Measurements from ENCODE around the gene MYH7B. TPM values are rescaled to one million over a fixed set of nuclear protein-coding genes. Genes with fewer than 3 reads are reported as not detected.

The MYH7B gene
- polyA plus RNA-seq, 4 donors = 0.52 to 2.2 (median 0.89) TPM; not detected in 1

- H3K4me1 ChIP-seq (ENCODE audit: control insufficient read depth in 3 of 3, insufficient read depth in 2 of 3, low read depth in 1 of 3, low read length in 2 of 3) = peaks cover 0 to 8% (median 0%) of the 10 kb centered on the region in 3 donors
- WGBS, 3 donors = 68 to 72% (median 68%) methylated on average over 15 of the region's 15 CpGs
- no peak overlapping the region for H3K4me3 ChIP-seq (ENCODE audit: low read depth in 1 of 3, low read length in 3 of 3)
- H3K36me3 ChIP-seq (ENCODE audit: control insufficient read depth in 3 of 3, insufficient read depth in 2 of 3, low read depth in 1 of 3, low read length in 3 of 3) = peaks cover 0 to 14% (median 2%) of the 10 kb centered on the region in 3 donors
- H3K9me3 ChIP-seq (ENCODE audit: control insufficient read depth in 2 of 2, insufficient read depth in 1 of 2, low read depth in 1 of 2, low read length in 1 of 2) = no peaks in the 10 kb centered on the region
- H3K27me3 ChIP-seq (ENCODE audit: control insufficient read depth in 3 of 3, insufficient read depth in 3 of 3, low read length in 3 of 3) = peaks cover 0 to 41% (median 3%) of the 10 kb centered on the region in 3 donors
- H3K27ac ChIP-seq (ENCODE audit: low read depth in 1 of 3, low read length in 2 of 3) = no peak overlapping the region
- FAIRE-seq = no peak
- no peak for DNase-seq
Observed at GRCh38 chr20:34987288-34988190, 31.9 kb downstream of the MYH7B start.

GRCh38 chr20:34988191-34988540 is 32.5 kb downstream of the MYH7B start:
- Histone ChIP-seq H3K27me3 (ENCODE audit: control insufficient read depth in 3 of 3, insufficient read depth in 3 of 3, low read length in 3 of 3) (peaks cover 0 to 36% (median 3%) of the 10 kb centered on the region in 3 donors), H3K4me3 (ENCODE audit: low read depth in 1 of 3, low read length in 3 of 3) (no peak overlapping the region), H3K9me3 (ENCODE audit: control insufficient read depth in 2 of 2, insufficient read depth in 1 of 2, low read depth in 1 of 2, low read length in 1 of 2) (no peaks in the 10 kb centered on the region), H3K27ac (ENCODE audit: low read depth in 1 of 3, low read length in 2 of 3) (no peak overlapping the region), H3K36me3 (ENCODE audit: control insufficient read depth in 3 of 3, insufficient read depth in 2 of 3, low read depth in 1 of 3, low read length in 3 of 3) (peaks cover 0 to 20% (median 2%) of the 10 kb centered on the region in 3 donors), H3K4me1 (ENCODE audit: control insufficient read depth in 3 of 3, insufficient read depth in 2 of 3, low read depth in 1 of 3, low read length in 2 of 3) (peaks cover 0 to 8% (median 0%) of the 10 kb centered on the region in 3 donors)
- 69 to 82% (median 79%) methylated on average over 12 of the region's 12 CpGs for WGBS, 3 donors
- no peak for DNase-seq
- no peak for FAIRE-seq

GRCh38 chr20:34989118-34989517 is 33.5 kb downstream of the MYH7B start:
- no peak for FAIRE-seq
- no peak overlapping the region for H3K4me3 ChIP-seq (ENCODE audit: low read depth in 1 of 3, low read length in 3 of 3)
- H3K27ac ChIP-seq (ENCODE audit: low read depth in 1 of 3, low read length in 2 of 3) = no peak overlapping the region
- H3K9me3 ChIP-seq (ENCODE audit: control insufficient read depth in 2 of 2, insufficient read depth in 1 of 2, low read depth in 1 of 2, low read length in 1 of 2) = no peaks in the 10 kb centered on the region
- H3K27me3 ChIP-seq (ENCODE audit: control insufficient read depth in 3 of 3, insufficient read depth in 3 of 3, low read length in 3 of 3) = peaks cover 0 to 27% (median 0%) of the 10 kb centered on the region in 3 donors
- 88 to 94% (median 92%) methylated on average over 4 of the region's 4 CpGs for WGBS, 3 donors
- no peak for DNase-seq
- H3K4me1 ChIP-seq (ENCODE audit: control insufficient read depth in 3 of 3, insufficient read depth in 2 of 3, low read depth in 1 of 3, low read length in 2 of 3) = peaks cover 0 to 3% (median 0%) of the 10 kb centered on the region in 3 donors
- H3K36me3 ChIP-seq (ENCODE audit: control insufficient read depth in 3 of 3, insufficient read depth in 2 of 3, low read depth in 1 of 3, low read length in 3 of 3) = peaks cover 0 to 29% (median 2%) of the 10 kb centered on the region in 3 donors

GRCh38 chr20:34989670-34990069 is 34.0 kb downstream of the MYH7B start:
- FAIRE-seq (no peak), DNase-seq (no peak)
- H3K4me1 ChIP-seq (ENCODE audit: control insufficient read depth in 3 of 3, insufficient read depth in 2 of 3, low read depth in 1 of 3, low read length in 2 of 3) = peaks cover 0 to 5% (median 3%) of the 10 kb centered on the region in 3 donors
- peaks cover 0 to 21% (median 0%) of the 10 kb centered on the region in 3 donors for H3K27me3 ChIP-seq (ENCODE audit: control insufficient read depth in 3 of 3, insufficient read depth in 3 of 3, low read length in 3 of 3)
- H3K9me3 ChIP-seq (ENCODE audit: control insufficient read depth in 2 of 2, insufficient read depth in 1 of 2, low read depth in 1 of 2, low read length in 1 of 2) = no peaks in the 10 kb centered on the region
- H3K36me3 ChIP-seq (ENCODE audit: control insufficient read depth in 3 of 3, insufficient read depth in 2 of 3, low read depth in 1 of 3, low read length in 3 of 3) = peaks cover 0 to 35% (median 2%) of the 10 kb centered on the region in 3 donors
- no peak overlapping the region for H3K4me3 ChIP-seq (ENCODE audit: low read depth in 1 of 3, low read length in 3 of 3)
- no peak overlapping the region for H3K27ac ChIP-seq (ENCODE audit: low read depth in 1 of 3, low read length in 2 of 3)
- 86 to 92% (median 90%) methylated on average over 14 of the region's 14 CpGs for WGBS, 3 donors

- WGBS, 3 donors = 72 to 92% (median 85%) methylated on average over 11 of the region's 11 CpGs
Observed at GRCh38 chr20:34990231-34990630, 34.6 kb downstream of the MYH7B start.

GRCh38 chr20:34990661-34991214 is 35.1 kb downstream of the MYH7B start:
- peaks cover 2 to 45% (median 2%) of the 10 kb centered on the region in 3 donors for H3K36me3 ChIP-seq (ENCODE audit: control insufficient read depth in 3 of 3, insufficient read depth in 2 of 3, low read depth in 1 of 3, low read length in 3 of 3)
- DNase-seq (no peak), FAIRE-seq (no peak)
- H3K9me3 ChIP-seq (ENCODE audit: control insufficient read depth in 2 of 2, insufficient read depth in 1 of 2, low read depth in 1 of 2, low read length in 1 of 2) = no peaks in the 10 kb centered on the region
- no peak overlapping the region for H3K4me3 ChIP-seq (ENCODE audit: low read depth in 1 of 3, low read length in 3 of 3)
- peaks cover 0 to 11% (median 0%) of the 10 kb centered on the region in 3 donors for H3K27me3 ChIP-seq (ENCODE audit: control insufficient read depth in 3 of 3, insufficient read depth in 3 of 3, low read length in 3 of 3)
- H3K27ac ChIP-seq (ENCODE audit: low read depth in 1 of 3, low read length in 2 of 3) = no peak overlapping the region
- 87 to 94% (median 90%) methylated on average over 18 of the region's 18 CpGs for whole genome bisulfite sequencing, 3 donors
- peaks cover 0 to 13% (median 10%) of the 10 kb centered on the region in 3 donors for H3K4me1 ChIP-seq (ENCODE audit: control insufficient read depth in 3 of 3, insufficient read depth in 2 of 3, low read depth in 1 of 3, low read length in 2 of 3)

More at GRCh38 chr20:34990231-34990630, 34.6 kb downstream of the MYH7B start:
- Histone ChIP-seq H3K27me3 (ENCODE audit: control insufficient read depth in 3 of 3, insufficient read depth in 3 of 3, low read length in 3 of 3) (peaks cover 0 to 16% (median 0%) of the 10 kb centered on the region in 3 donors), H3K36me3 (ENCODE audit: control insufficient read depth in 3 of 3, insufficient read depth in 2 of 3, low read depth in 1 of 3, low read length in 3 of 3) (peaks cover 0 to 40% (median 2%) of the 10 kb centered on the region in 3 donors), H3K4me1 (ENCODE audit: control insufficient read depth in 3 of 3, insufficient read depth in 2 of 3, low read depth in 1 of 3, low read length in 2 of 3) (peaks cover 0 to 10% (median 5%) of the 10 kb centered on the region in 3 donors), H3K9me3 (ENCODE audit: control insufficient read depth in 2 of 2, insufficient read depth in 1 of 2, low read depth in 1 of 2, low read length in 1 of 2) (no peaks in the 10 kb centered on the region), H3K4me3 (ENCODE audit: low read depth in 1 of 3, low read length in 3 of 3) (no peak overlapping the region), H3K27ac (ENCODE audit: low read depth in 1 of 3, low read length in 2 of 3) (no peak overlapping the region)
- DNase-seq (no peak), FAIRE-seq (no peak)

GRCh38 chr20:34992751-34993417 is 37.2 kb downstream of the MYH7B start:
- DNase-seq = no peak
- H3K27ac ChIP-seq (ENCODE audit: low read depth in 1 of 3, low read length in 2 of 3) = no peak overlapping the region
- peaks cover 4 to 59% (median 5%) of the 10 kb centered on the region in 3 donors for H3K36me3 ChIP-seq (ENCODE audit: control insufficient read depth in 3 of 3, insufficient read depth in 2 of 3, low read depth in 1 of 3, low read length in 3 of 3)
- no peak for FAIRE-seq
- peaks cover 0 to 20% (median 14%) of the 10 kb centered on the region in 3 donors for H3K4me1 ChIP-seq (ENCODE audit: control insufficient read depth in 3 of 3, insufficient read depth in 2 of 3, low read depth in 1 of 3, low read length in 2 of 3)
- H3K27me3 ChIP-seq (ENCODE audit: control insufficient read depth in 3 of 3, insufficient read depth in 3 of 3, low read length in 3 of 3) = no peaks in the 10 kb centered on the region
- no peaks in the 10 kb centered on the region for H3K9me3 ChIP-seq (ENCODE audit: control insufficient read depth in 2 of 2, insufficient read depth in 1 of 2, low read depth in 1 of 2, low read length in 1 of 2)
- 95 to 96% (median 96%) methylated on average over 20 of the region's 20 CpGs for WGBS, 3 donors
- H3K4me3 ChIP-seq (ENCODE audit: low read depth in 1 of 3, low read length in 3 of 3) = no peak overlapping the region

GRCh38 chr20:34993941-34994508 is 38.4 kb downstream of the MYH7B start:
- H3K27ac ChIP-seq (ENCODE audit: low read depth in 1 of 3, low read length in 2 of 3) = no peak overlapping the region
- WGBS, 3 donors = 82 to 92% (median 85%) methylated on average over 22 of the region's 22 CpGs
- no peak overlapping the region for H3K4me3 ChIP-seq (ENCODE audit: low read depth in 1 of 3, low read length in 3 of 3)
- no peaks in the 10 kb centered on the region for H3K27me3 ChIP-seq (ENCODE audit: control insufficient read depth in 3 of 3, insufficient read depth in 3 of 3, low read length in 3 of 3)
- DNase-seq = no peak
- no peaks in the 10 kb centered on the region for H3K9me3 ChIP-seq (ENCODE audit: control insufficient read depth in 2 of 2, insufficient read depth in 1 of 2, low read depth in 1 of 2, low read length in 1 of 2)
- no peak for FAIRE-seq
- H3K36me3 ChIP-seq (ENCODE audit: control insufficient read depth in 3 of 3, insufficient read depth in 2 of 3, low read depth in 1 of 3, low read length in 3 of 3) = peaks cover 5 to 70% (median 7%) of the 10 kb centered on the region in 3 donors
- H3K4me1 ChIP-seq (ENCODE audit: control insufficient read depth in 3 of 3, insufficient read depth in 2 of 3, low read depth in 1 of 3, low read length in 2 of 3) = peaks cover 0 to 20% (median 14%) of the 10 kb centered on the region in 3 donors
